Esophagus muscularis mucosa (tissue), 4 donors: ENCODE measurements around the gene LRSAM1.

Experiments used
- EP300 ChIP-seq: sonication (generic); formaldehyde crosslinking; IDR thresholded peaks from one replicate; pipeline ENCODE4 v1.6.1; 2017; ENCODE audit warnings: antibody characterized with exemption
- POLR2A ChIP-seq: fragments of 450-650 bp; IDR thresholded peaks from one replicate; pipeline ENCODE4 v1.6.1; 2017; ENCODE audit warnings: antibody characterized with exemption, moderate library complexity, mild to moderate bottlenecking, low read depth
- POLR2AphosphoS5 ChIP-seq, 2 donors: sonication (generic); formaldehyde crosslinking; IDR thresholded peaks; one replicate each; pipeline ENCODE4 v1.6.1; 2017; ENCODE audit warnings: antibody characterized with exemption in 2 of 2
- TF ChIP-seq, protein P1 (sequence below), 3 experiments: fragments of 200-600 bp in 2 of 3; fragments of 450-650 bp in 1 of 3; sonication (generic) in 2 of 3; IDR thresholded peaks; one replicate each; pipeline ENCODE4 v1.5.1; 2017 to 2019; ENCODE audit warnings: antibody characterized with exemption in 3 of 3, mild to moderate bottlenecking in 2 of 3, moderate library complexity in 1 of 3

DNA sequence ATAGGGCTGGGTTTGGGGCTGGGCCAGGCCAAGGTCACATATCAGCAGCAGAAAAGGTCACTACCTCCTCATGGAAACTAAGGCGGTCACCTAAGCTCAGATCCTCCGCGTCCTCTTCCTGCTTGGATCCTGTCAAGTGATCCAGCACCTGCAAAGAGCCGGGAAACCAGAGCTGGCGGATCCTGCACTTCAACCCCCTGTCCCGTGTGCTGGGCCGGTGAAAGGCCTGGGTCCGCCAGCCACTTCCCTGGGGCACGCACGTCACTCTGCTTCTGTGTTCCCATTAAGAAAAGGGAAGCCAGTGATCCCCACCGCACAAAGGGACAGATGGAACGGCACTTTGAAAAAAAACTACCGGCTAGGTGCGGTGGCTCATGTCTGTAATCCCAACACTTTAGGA lies 99.4 kb downstream of the LRSAM1 start:
- TF ChIP-seq, protein P1, sequence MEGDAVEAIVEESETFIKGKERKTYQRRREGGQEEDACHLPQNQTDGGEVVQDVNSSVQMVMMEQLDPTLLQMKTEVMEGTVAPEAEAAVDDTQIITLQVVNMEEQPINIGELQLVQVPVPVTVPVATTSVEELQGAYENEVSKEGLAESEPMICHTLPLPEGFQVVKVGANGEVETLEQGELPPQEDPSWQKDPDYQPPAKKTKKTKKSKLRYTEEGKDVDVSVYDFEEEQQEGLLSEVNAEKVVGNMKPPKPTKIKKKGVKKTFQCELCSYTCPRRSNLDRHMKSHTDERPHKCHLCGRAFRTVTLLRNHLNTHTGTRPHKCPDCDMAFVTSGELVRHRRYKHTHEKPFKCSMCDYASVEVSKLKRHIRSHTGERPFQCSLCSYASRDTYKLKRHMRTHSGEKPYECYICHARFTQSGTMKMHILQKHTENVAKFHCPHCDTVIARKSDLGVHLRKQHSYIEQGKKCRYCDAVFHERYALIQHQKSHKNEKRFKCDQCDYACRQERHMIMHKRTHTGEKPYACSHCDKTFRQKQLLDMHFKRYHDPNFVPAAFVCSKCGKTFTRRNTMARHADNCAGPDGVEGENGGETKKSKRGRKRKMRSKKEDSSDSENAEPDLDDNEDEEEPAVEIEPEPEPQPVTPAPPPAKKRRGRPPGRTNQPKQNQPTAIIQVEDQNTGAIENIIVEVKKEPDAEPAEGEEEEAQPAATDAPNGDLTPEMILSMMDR (IDR thresholded peaks at IDR 0.05) = no peak
- TF ChIP-seq POLR2A (no peak), POLR2AphosphoS5 (IDR thresholded peaks at IDR 0.05) (peak in 1 of 2 donors; percentile 6), EP300 (no peak)
